Liver (tissue), 9 donors: ENCODE results near the gene CNST. TPM values are rescaled to one million over a fixed set of nuclear protein-coding genes. Genes with fewer than 3 reads are reported as not detected.

Experiments
- DNase-seq: peaks from one replicate; pipeline ENCODE4 v3.0.0-alpha.2; 2017; ENCODE audit warnings: low spot score
- H3K27ac ChIP-seq, 2 donors: one replicate each; pipeline ENCODE4 v1.7.0; 2013; ENCODE audit warnings: inconsistent platforms in 2 of 2, low read length in 2 of 2, control low read depth in 1 of 2, low read depth in 1 of 2, mild to moderate bottlenecking in 1 of 2
- H3K27me3 ChIP-seq, 4 donors: one replicate each; pipeline versions ENCODE4 v1.6.1 to v1.7.0; 2013; ENCODE audit warnings: low read length in 3 of 4, inconsistent platforms in 1 of 4, mild to moderate bottlenecking in 1 of 4, moderate library complexity in 1 of 4; ENCODE audit not compliant: control insufficient read depth in 4 of 4, insufficient read depth in 4 of 4
- H3K36me3 ChIP-seq, 4 donors: one replicate each; pipeline versions ENCODE4 v1.6.1 to v1.7.0; 2013; ENCODE audit warnings: low read length in 3 of 4, mild to moderate bottlenecking in 3 of 4, low read depth in 1 of 4, moderate library complexity in 1 of 4; ENCODE audit not compliant: control insufficient read depth in 4 of 4, insufficient read depth in 3 of 4
- H3K4me1 ChIP-seq, 4 donors: one replicate each; pipeline versions ENCODE4 v1.6.1 to v1.7.0; 2013; ENCODE audit warnings: low read length in 3 of 4, mild to moderate bottlenecking in 3 of 4, moderate library complexity in 1 of 4; ENCODE audit not compliant: control insufficient read depth in 4 of 4, insufficient read depth in 4 of 4
- H3K4me3 ChIP-seq, 3 donors: one replicate each; pipeline versions ENCODE4 v1.6.1 to v1.7.0; 2013; ENCODE audit warnings: low read length in 3 of 3, control low read depth in 1 of 3, low read depth in 1 of 3, mild to moderate bottlenecking in 1 of 3
- H3K9ac ChIP-seq, 2 donors: one replicate each; pipeline ENCODE4 v1.7.0; 2013; ENCODE audit warnings: low read length in 2 of 2, mild to moderate bottlenecking in 2 of 2, moderate library complexity in 2 of 2, control low read depth in 1 of 2, low read depth in 1 of 2
- H3K9me3 ChIP-seq, 4 donors: one replicate each; pipeline versions ENCODE4 v1.6.1 to v1.7.0; 2013; ENCODE audit warnings: low read length in 3 of 4; ENCODE audit not compliant: control insufficient read depth in 4 of 4
- CTCF ChIP-seq: fragments of 150-350 bp; IDR thresholded peaks from 2 replicates; pipeline ENCODE4 v1.5.1; 2017; ENCODE audit warnings: improper control_type of control experiment, low read depth, low read length; ENCODE audit not compliant: missing input control
- EGR1 ChIP-seq, 2 donors: IDR thresholded peaks; 2 replicates each; pipeline ENCODE4 v1.6.1; 2016 to 2018; ENCODE audit warnings: antibody characterized with exemption in 2 of 2, low read depth in 2 of 2
- FOXA1 ChIP-seq: IDR thresholded peaks from 2 replicates; pipeline ENCODE4 v1.6.1; 2016; ENCODE audit warnings: antibody characterized with exemption
- FOXA2 ChIP-seq: IDR thresholded peaks from 2 replicates; pipeline ENCODE4 v1.6.1; 2016; ENCODE audit warnings: antibody characterized with exemption
- GABPA ChIP-seq, 2 donors: IDR thresholded peaks in 1 of 2; conservative IDR thresholded peaks in 1 of 2; 2 replicates each; pipeline ENCODE4 v1.6.1; 2016; ENCODE audit warnings: antibody characterized with exemption in 2 of 2, mild to moderate bottlenecking in 1 of 2, moderate library complexity in 1 of 2
- HNF4A ChIP-seq, 2 donors: conservative IDR thresholded peaks; 2 replicates each; pipeline ENCODE4 v1.6.1; 2016; ENCODE audit warnings: antibody characterized with exemption in 2 of 2, mild to moderate bottlenecking in 2 of 2
- HNF4G ChIP-seq: IDR thresholded peaks from 2 replicates; pipeline ENCODE4 v1.6.1; 2016; ENCODE audit warnings: antibody characterized with exemption
- JUND ChIP-seq, 2 donors: IDR thresholded peaks; 2 replicates each; pipeline ENCODE4 v1.6.1; 2016; ENCODE audit warnings: antibody characterized with exemption in 2 of 2
- NR2F2 ChIP-seq: IDR thresholded peaks from 2 replicates; pipeline ENCODE4 v1.6.1; 2016; ENCODE audit warnings: antibody characterized with exemption
- RAD21 ChIP-seq, 2 donors: IDR thresholded peaks; 2 replicates each; pipeline ENCODE4 v1.6.1; 2016; ENCODE audit warnings: antibody characterized with exemption in 2 of 2, mild to moderate bottlenecking in 2 of 2
- RXRA ChIP-seq, 2 donors: IDR thresholded peaks; 2 replicates each; pipeline ENCODE4 v1.6.1; 2017 to 2018; ENCODE audit warnings: antibody characterized with exemption in 2 of 2, mild to moderate bottlenecking in 1 of 2
- SP1 ChIP-seq: IDR thresholded peaks from 2 replicates; pipeline ENCODE4 v1.6.1; 2018; ENCODE audit warnings: antibody characterized with exemption, mild to moderate bottlenecking
- TAF1 ChIP-seq: conservative IDR thresholded peaks from 2 replicates; pipeline ENCODE4 v1.6.1; 2016; ENCODE audit warnings: antibody characterized with exemption, mild to moderate bottlenecking
- YY1 ChIP-seq: IDR thresholded peaks from 2 replicates; pipeline ENCODE4 v1.6.1; 2016; ENCODE audit warnings: antibody characterized with exemption, mild to moderate bottlenecking
- ZBTB33 ChIP-seq: IDR thresholded peaks from 2 replicates; pipeline ENCODE4 v1.6.1; 2016; ENCODE audit warnings: antibody characterized with exemption
- WGBS: extraction: QIAGEN DNeasy Blood & Tissue Kit; methylation state at CpG from one replicate; pipeline ENCODE4 v1.1.7; 2013; 5-methylcytosine and 5-hydroxymethylcytosine counted together
- polyA plus RNA-seq, 2 donors: library from polyadenylated mRNA; stranded (reverse) in 1 of 2; unstranded in 1 of 2; fragments of 200-250 nt in 1 of 2; fragments of >200 nt in 1 of 2; fragmentation: Nextera tagmentation in 1 of 2; extraction: Ambion mirVana in 1 of 2; gene quantifications; one replicate each; pipeline versions ENCODE4 v1.2.1 to v1.2.3, GENCODE V29; 2013 to 2015
- total RNA-seq, 2 donors: library from RNA; depleted of rRNA; stranded (reverse); fragments of >200 nt; gene quantifications; one replicate each; pipeline ENCODE4 v1.2.3, GENCODE V29; 2014
- TF ChIP-seq, protein P1 (sequence below): IDR thresholded peaks from 2 replicates; pipeline ENCODE4 v1.6.1; 2016; ENCODE audit warnings: antibody characterized with exemption, mild to moderate bottlenecking
- TF ChIP-seq, protein P2 (sequence below): IDR thresholded peaks from 2 replicates; pipeline ENCODE4 v1.6.1; 2016; ENCODE audit warnings: antibody characterized with exemption
- TF ChIP-seq, protein P3 (sequence below): IDR thresholded peaks from 2 replicates; pipeline ENCODE4 v1.6.1; 2016; ENCODE audit warnings: antibody characterized with exemption
- donor health status: healthy.
- donor health status: healthy.
- donor health status: healthy.
- donor health status: healthy.
- donor health status: healthy.

CNST gene
- total and polyA plus RNA-seq, 4 donors = 6.1 to 36.3 (median 12.1) TPM

DNA sequence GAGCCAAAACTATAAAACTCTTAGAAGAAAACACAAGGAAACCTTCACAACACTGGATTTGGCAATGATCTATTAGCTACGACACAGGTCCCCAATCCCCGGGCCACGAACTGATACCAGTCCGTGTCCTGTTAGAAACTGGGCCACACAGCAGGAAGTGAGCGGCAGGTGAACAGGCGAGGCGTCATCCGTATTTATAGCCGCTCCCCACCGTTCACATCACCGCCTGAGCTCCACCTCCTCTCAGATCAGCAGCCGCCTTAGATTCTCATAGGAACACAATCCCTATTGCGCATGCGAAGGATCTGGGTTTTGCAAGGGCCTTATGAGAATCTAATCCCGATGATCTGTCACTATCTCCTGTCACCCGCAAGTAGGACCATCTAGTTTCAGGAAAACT is 12.1 kb upstream of the CNST start:
- Histone ChIP-seq H3K9ac (no peak overlapping the region), H3K4me3 (no peak overlapping the region), H3K27me3 (no peaks in the 10 kb centered on the region), H3K9me3 (no peaks in the 10 kb centered on the region), H3K27ac (no peak overlapping the region), H3K36me3 (peaks cover 2 to 33% (median 19%) of the 10 kb centered on the region in 4 donors), H3K4me1 (peaks cover 0 to 17% (median 5%) of the 10 kb centered on the region in 4 donors)
- TF ChIP-seq, protein P1, sequence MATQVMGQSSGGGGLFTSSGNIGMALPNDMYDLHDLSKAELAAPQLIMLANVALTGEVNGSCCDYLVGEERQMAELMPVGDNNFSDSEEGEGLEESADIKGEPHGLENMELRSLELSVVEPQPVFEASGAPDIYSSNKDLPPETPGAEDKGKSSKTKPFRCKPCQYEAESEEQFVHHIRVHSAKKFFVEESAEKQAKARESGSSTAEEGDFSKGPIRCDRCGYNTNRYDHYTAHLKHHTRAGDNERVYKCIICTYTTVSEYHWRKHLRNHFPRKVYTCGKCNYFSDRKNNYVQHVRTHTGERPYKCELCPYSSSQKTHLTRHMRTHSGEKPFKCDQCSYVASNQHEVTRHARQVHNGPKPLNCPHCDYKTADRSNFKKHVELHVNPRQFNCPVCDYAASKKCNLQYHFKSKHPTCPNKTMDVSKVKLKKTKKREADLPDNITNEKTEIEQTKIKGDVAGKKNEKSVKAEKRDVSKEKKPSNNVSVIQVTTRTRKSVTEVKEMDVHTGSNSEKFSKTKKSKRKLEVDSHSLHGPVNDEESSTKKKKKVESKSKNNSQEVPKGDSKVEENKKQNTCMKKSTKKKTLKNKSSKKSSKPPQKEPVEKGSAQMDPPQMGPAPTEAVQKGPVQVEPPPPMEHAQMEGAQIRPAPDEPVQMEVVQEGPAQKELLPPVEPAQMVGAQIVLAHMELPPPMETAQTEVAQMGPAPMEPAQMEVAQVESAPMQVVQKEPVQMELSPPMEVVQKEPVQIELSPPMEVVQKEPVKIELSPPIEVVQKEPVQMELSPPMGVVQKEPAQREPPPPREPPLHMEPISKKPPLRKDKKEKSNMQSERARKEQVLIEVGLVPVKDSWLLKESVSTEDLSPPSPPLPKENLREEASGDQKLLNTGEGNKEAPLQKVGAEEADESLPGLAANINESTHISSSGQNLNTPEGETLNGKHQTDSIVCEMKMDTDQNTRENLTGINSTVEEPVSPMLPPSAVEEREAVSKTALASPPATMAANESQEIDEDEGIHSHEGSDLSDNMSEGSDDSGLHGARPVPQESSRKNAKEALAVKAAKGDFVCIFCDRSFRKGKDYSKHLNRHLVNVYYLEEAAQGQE = no peak
- TF ChIP-seq GABPA (IDR thresholded peaks at IDR 0.05 in 1 of 2, conservative IDR thresholded peaks at IDR 0.05 in 1 of 2) = no peak
- TF ChIP-seq RAD21 (IDR thresholded peaks at IDR 0.05) = no peak
- no peak for TF ChIP-seq ZBTB33
- TF ChIP-seq JUND (IDR thresholded peaks at IDR 0.05) = no peak
- no peak for TF ChIP-seq FOXA2
- TF ChIP-seq, protein P2, sequence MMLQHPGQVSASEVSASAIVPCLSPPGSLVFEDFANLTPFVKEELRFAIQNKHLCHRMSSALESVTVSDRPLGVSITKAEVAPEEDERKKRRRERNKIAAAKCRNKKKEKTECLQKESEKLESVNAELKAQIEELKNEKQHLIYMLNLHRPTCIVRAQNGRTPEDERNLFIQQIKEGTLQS = no peak
- TF ChIP-seq, protein P3, sequence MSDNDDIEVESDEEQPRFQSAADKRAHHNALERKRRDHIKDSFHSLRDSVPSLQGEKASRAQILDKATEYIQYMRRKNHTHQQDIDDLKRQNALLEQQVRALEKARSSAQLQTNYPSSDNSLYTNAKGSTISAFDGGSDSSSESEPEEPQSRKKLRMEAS = no peak
- TF ChIP-seq EGR1 (IDR thresholded peaks at IDR 0.05; ENCODE audit: low read depth in 2 of 2) = no peak
- no peak for TF ChIP-seq SP1
- TF ChIP-seq TAF1 = no peak
- no peak for TF ChIP-seq HNF4G
- no peak for TF ChIP-seq CTCF
- no peak for TF ChIP-seq RXRA (IDR thresholded peaks at IDR 0.05)
- no peak for TF ChIP-seq YY1
- no peak for TF ChIP-seq HNF4A (conservative IDR thresholded peaks at IDR 0.05)
- TF ChIP-seq NR2F2 = no peak
- WGBS = 96% methylated on average over 16 of the region's 16 CpGs
- no peak for DNase-seq

- Histone ChIP-seq H3K4me3 (no peak overlapping the region), H3K27ac (no peak overlapping the region), H3K27me3 (no peaks in the 10 kb centered on the region), H3K9me3 (no peaks in the 10 kb centered on the region), H3K4me1 (peaks cover 2 to 13% (median 6%) of the 10 kb centered on the region in 4 donors), H3K9ac (no peak overlapping the region), H3K36me3 (peaks cover 2 to 34% (median 16%) of the 10 kb centered on the region in 4 donors)
- 48% methylated on average over 2 of the region's 2 CpGs for WGBS
- DNase-seq = no peak
- TF ChIP-seq YY1 (no peak), NR2F2 (peak; percentile 60), EGR1 (IDR thresholded peaks at IDR 0.05; ENCODE audit: low read depth in 2 of 2) (no peak), FOXA1 (no peak), HNF4A (conservative IDR thresholded peaks at IDR 0.05) (peak; percentile 49), RXRA (IDR thresholded peaks at IDR 0.05) (peak; percentile 51 to 67), FOXA2 (peak; percentile 4), JUND (IDR thresholded peaks at IDR 0.05) (no peak), TAF1 (no peak), RAD21 (IDR thresholded peaks at IDR 0.05) (no peak), HNF4G (no peak), SP1 (no peak)
- TF ChIP-seq, protein P1 = no peak
- TF ChIP-seq, protein P2 = no peak
- TF ChIP-seq, protein P3 = no peak
Observed at GRCh38 chr1:246558041-246558440, 8.2 kb upstream of the CNST start.
